ENCODE results near the gene AKAP12. TPM values are rescaled to one million over a fixed set of nuclear protein-coding genes. Genes with fewer than 3 reads are reported as not detected.

AKAP12 gene
- total and polyA plus RNA-seq, 2 donors (not counting 1 experiment from before 2014, with no cell fraction given), result 0.04 to 0.22 TPM

DNA sequence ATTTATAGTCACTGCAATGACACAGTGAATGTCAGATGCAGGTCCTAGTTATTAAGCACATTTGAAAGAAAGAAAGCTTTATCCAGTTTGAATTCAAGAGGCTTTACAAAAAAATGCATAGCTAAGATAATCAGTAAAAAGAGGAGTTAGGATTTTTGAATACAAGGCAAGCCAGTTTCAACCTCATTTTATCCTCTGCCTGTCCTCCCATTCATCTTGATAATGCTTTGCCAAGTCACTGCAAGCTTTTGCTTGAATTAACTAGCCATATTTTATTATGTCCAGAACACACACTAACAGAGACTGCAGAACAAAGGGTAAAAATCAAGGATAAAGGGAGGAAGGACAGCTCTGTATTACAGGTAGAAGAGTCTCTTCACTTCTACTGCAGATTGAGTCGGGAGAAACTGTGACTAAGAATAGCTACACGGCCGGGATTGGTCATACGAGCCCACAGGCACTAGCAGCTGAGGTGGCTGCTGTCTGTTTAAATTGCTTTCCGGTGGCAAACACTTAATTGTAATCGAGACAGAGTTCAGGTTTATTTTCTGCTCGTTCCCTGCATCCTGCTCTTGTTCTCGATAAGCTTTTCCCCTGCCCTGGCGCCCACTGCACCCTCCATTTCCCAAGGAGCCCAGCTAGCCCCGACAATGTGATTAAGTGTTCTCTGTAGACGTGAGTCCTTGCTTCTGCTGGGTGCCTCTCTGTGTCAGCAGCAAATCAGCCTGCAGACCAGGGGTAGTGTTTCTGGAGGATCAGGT lies 30.5 kb upstream of the AKAP12 start:
- ChIA-PET CTCF (no interaction called here), POLR2A (no interaction called here)
- WGBS (ENCODE audit: insufficient coverage), result 71% methylated on average over 9 of the region's 11 CpGs
- ATAC-seq (ENCODE audit: low read depth) (no peak), DNase-seq (no peak)
- intact Hi-C loops (cut with micrococcal nuclease), result no loop called here
- no peaks in the 10 kb centered on the region for H3K79me2 ChIP-seq (ENCODE audit: control insufficient read depth, insufficient read depth, low read length)
- TF ChIP-seq EZH2 (IDR thresholded peaks at IDR 0.05; ENCODE audit: borderline replicate concordance, insufficient read depth, low read depth, low read length, poor library complexity, severe bottlenecking) (no peak), CTCF (IDR thresholded peaks at IDR 0.05) (no peak)
- H3K4me1 ChIP-seq (ENCODE audit: control insufficient read depth in 2 of 2, insufficient read depth in 2 of 2, low read length in 2 of 2), result no peaks in the 10 kb centered on the region
- no peak overlapping the region for H3K4me3 ChIP-seq (ENCODE audit: control extremely low read depth in 1 of 5, extremely low read depth in 1 of 5, insufficient read depth in 1 of 5, low read depth in 2 of 5, low read length in 4 of 5)
- H3K4me3 Mint-ChIP-seq, result no peak overlapping the region
- H2AFZ ChIP-seq (ENCODE audit: insufficient read depth, low read depth, low read length, poor library complexity, severe bottlenecking), result no peak overlapping the region
- no peak overlapping the region for H3K27ac ChIP-seq (ENCODE audit: low read length in 2 of 2)
- H3K4me2 ChIP-seq (replicated peaks; ENCODE audit: low read depth, low read length, poor library complexity, severe bottlenecking), result no peak overlapping the region
- no peaks in the 10 kb centered on the region for H3K36me3 ChIP-seq (replicated peaks in 1 of 2; ENCODE audit: control extremely low read depth in 1 of 2, control insufficient read depth in 1 of 2, extremely low read depth in 1 of 2, insufficient read depth in 2 of 2, low read length in 1 of 2)
- H3K4me1 Mint-ChIP-seq, result no peaks in the 10 kb centered on the region
- H3K9ac ChIP-seq (ENCODE audit: low read length), result no peak overlapping the region
- H3K27me3 ChIP-seq (replicated peaks in 1 of 4; ENCODE audit: control extremely low read depth in 1 of 4, control insufficient read depth in 3 of 4, insufficient read depth in 4 of 4, low read length in 3 of 4), result peaks cover 0 to 3% (median 0%) of the 10 kb centered on the region in 4 experiments
- H4K20me1 ChIP-seq (ENCODE audit: control insufficient read depth, insufficient read depth, low read length, poor library complexity, severe bottlenecking), result no peaks in the 10 kb centered on the region
- H3K9me3 Mint-ChIP-seq (ENCODE audit: insufficient read depth), result peaks cover 2% of the 10 kb centered on the region
- no peak overlapping the region for H3K27ac Mint-ChIP-seq
- H3K9me3 ChIP-seq (ENCODE audit: control extremely low read depth in 1 of 3, control insufficient read depth in 2 of 3, insufficient read depth in 1 of 3, low read length in 2 of 3), result peaks cover 0 to 22% (median 7%) of the 10 kb centered on the region in 3 donors
- H3K27me3 Mint-ChIP-seq, result peaks cover 10% of the 10 kb centered on the region

DNA sequence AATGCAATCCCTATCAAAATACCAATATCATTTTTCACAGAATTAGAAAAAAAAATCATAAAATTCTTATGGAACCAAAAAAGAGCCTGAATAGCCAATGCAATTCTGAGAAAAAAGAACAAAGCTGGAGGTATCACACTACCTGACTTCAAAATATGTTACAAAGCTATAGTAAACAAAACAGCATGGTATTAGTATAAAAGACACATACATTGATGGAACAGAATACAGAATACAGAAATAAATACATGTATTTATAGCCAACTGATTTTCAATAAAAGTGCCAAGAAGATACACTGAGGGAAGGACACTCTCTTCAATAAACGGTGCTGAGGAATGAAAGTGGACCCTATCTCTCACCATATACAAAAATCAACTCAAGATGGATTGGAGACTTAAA lies 28.7 kb upstream of the AKAP12 start:
- H3K9me3 Mint-ChIP-seq (ENCODE audit: insufficient read depth), result peaks cover 2% of the 10 kb centered on the region
- peaks cover 0 to 24% (median 7%) of the 10 kb centered on the region in 3 donors for H3K9me3 ChIP-seq (ENCODE audit: control extremely low read depth in 1 of 3, control insufficient read depth in 2 of 3, insufficient read depth in 1 of 3, low read length in 2 of 3)
- H3K4me3 Mint-ChIP-seq, result no peak overlapping the region
- intact Hi-C loops (cut with micrococcal nuclease), result no loop called here
- peaks cover 10% of the 10 kb centered on the region for H3K27me3 Mint-ChIP-seq
- no peaks in the 10 kb centered on the region for H4K20me1 ChIP-seq (ENCODE audit: control insufficient read depth, insufficient read depth, low read length, poor library complexity, severe bottlenecking)
- ATAC-seq (ENCODE audit: low read depth) (no peak), DNase-seq (no peak)
- no peak overlapping the region for H3K4me2 ChIP-seq (replicated peaks; ENCODE audit: low read depth, low read length, poor library complexity, severe bottlenecking)
- no peak overlapping the region for H3K4me3 ChIP-seq (ENCODE audit: control extremely low read depth in 1 of 5, extremely low read depth in 1 of 5, insufficient read depth in 1 of 5, low read depth in 2 of 5, low read length in 4 of 5)
- POLR2A ChIA-PET, result no interaction called here
- H3K27ac Mint-ChIP-seq, result no peak overlapping the region
- CTCF ChIA-PET, result interaction anchor here (0.7 kb wide), 1 partner anchor 185 kb away, joined by 6 read pairs; no protein-coding TSS in a partner anchor
- no peak overlapping the region for H3K9ac ChIP-seq (ENCODE audit: low read length)
- no peak for TF ChIP-seq EZH2 (IDR thresholded peaks at IDR 0.05; ENCODE audit: borderline replicate concordance, insufficient read depth, low read depth, low read length, poor library complexity, severe bottlenecking)
- H3K4me1 Mint-ChIP-seq, result no peaks in the 10 kb centered on the region
- no peaks in the 10 kb centered on the region for H3K4me1 ChIP-seq (ENCODE audit: control insufficient read depth in 2 of 2, insufficient read depth in 2 of 2, low read length in 2 of 2)
- no CpG with 5 or more reads among the region's 1 CpG for WGBS (ENCODE audit: insufficient coverage)
- H3K27ac ChIP-seq (ENCODE audit: low read length in 2 of 2), result no peak overlapping the region
- peaks cover 0 to 3% (median 0%) of the 10 kb centered on the region in 4 experiments for H3K27me3 ChIP-seq (replicated peaks in 1 of 4; ENCODE audit: control extremely low read depth in 1 of 4, control insufficient read depth in 3 of 4, insufficient read depth in 4 of 4, low read length in 3 of 4)
- H2AFZ ChIP-seq (ENCODE audit: insufficient read depth, low read depth, low read length, poor library complexity, severe bottlenecking), result no peak overlapping the region
- H3K79me2 ChIP-seq (ENCODE audit: control insufficient read depth, insufficient read depth, low read length), result no peaks in the 10 kb centered on the region
- H3K36me3 ChIP-seq (replicated peaks in 1 of 2; ENCODE audit: control extremely low read depth in 1 of 2, control insufficient read depth in 1 of 2, extremely low read depth in 1 of 2, insufficient read depth in 2 of 2, low read length in 1 of 2), result no peaks in the 10 kb centered on the region

Data from B cell (primary cell).